ENCODE measurements around the gene ERC2. TPM values are rescaled to one million over a fixed set of nuclear protein-coding genes. Genes with fewer than 3 reads are reported as not detected.

The ERC2 gene
- total RNA-seq, 1 donor from 2014 or later = 0.35 TPM

GRCh38 chr3:55567615-55568014 is 900.7 kb downstream of the ERC2 start:
- Mint-ChIP-seq H3K9me3 (ENCODE audit: unreplicated experiment) (no peaks in the 10 kb centered on the region), H3K27me3 (ENCODE audit: unreplicated experiment) (no peaks in the 10 kb centered on the region)

GRCh38 chr3:55567121-55567520 is 901.1 kb downstream of the ERC2 start:
- Mint-ChIP-seq H3K4me1 (ENCODE audit: unreplicated experiment) (peaks cover 2% of the 10 kb centered on the region), H3K27ac (ENCODE audit: unreplicated experiment) (no peak overlapping the region)

More at GRCh38 chr3:55567615-55568014, 900.7 kb downstream of the ERC2 start:
- H3K4me1 Mint-ChIP-seq (ENCODE audit: unreplicated experiment) = peaks cover under 1% of the 10 kb centered on the region
- H3K27ac Mint-ChIP-seq (ENCODE audit: unreplicated experiment) = no peak overlapping the region
- DNase-seq (ENCODE audit: extremely low spot score, unreplicated experiment) = no peak
- H3K4me3 Mint-ChIP-seq (ENCODE audit: unreplicated experiment) = no peak overlapping the region
- no peaks in the 10 kb centered on the region for H3K36me3 Mint-ChIP-seq (ENCODE audit: unreplicated experiment)
- TF ChIP-seq CTCF (IDR thresholded peaks at IDR 0.05) = no peak

GRCh38 chr3:55565521-55565920 is 902.7 kb downstream of the ERC2 start:
- TF ChIP-seq CTCF (IDR thresholded peaks at IDR 0.05) = no peak
- peaks cover 2% of the 10 kb centered on the region for H3K4me1 Mint-ChIP-seq (ENCODE audit: unreplicated experiment)
- no peak overlapping the region for H3K27ac Mint-ChIP-seq (ENCODE audit: unreplicated experiment)

More at GRCh38 chr3:55567121-55567520, 901.1 kb downstream of the ERC2 start:
- no peak for TF ChIP-seq CTCF (IDR thresholded peaks at IDR 0.05)
- no peaks in the 10 kb centered on the region for H3K27me3 Mint-ChIP-seq (ENCODE audit: unreplicated experiment)
- no peaks in the 10 kb centered on the region for H3K9me3 Mint-ChIP-seq (ENCODE audit: unreplicated experiment)
- H3K4me3 Mint-ChIP-seq (ENCODE audit: unreplicated experiment) = no peak overlapping the region
- no peaks in the 10 kb centered on the region for H3K36me3 Mint-ChIP-seq (ENCODE audit: unreplicated experiment)
- DNase-seq (ENCODE audit: extremely low spot score, unreplicated experiment) = no peak

GRCh38 chr3:55564726-55565125 is 903.5 kb downstream of the ERC2 start:
- no peak overlapping the region for H3K4me3 Mint-ChIP-seq (ENCODE audit: unreplicated experiment)
- H3K9me3 Mint-ChIP-seq (ENCODE audit: unreplicated experiment) = no peaks in the 10 kb centered on the region
- DNase-seq (ENCODE audit: extremely low spot score, unreplicated experiment) = no peak
- no peaks in the 10 kb centered on the region for H3K36me3 Mint-ChIP-seq (ENCODE audit: unreplicated experiment)
- no peak overlapping the region for H3K27ac Mint-ChIP-seq (ENCODE audit: unreplicated experiment)
- peaks cover 2% of the 10 kb centered on the region for H3K4me1 Mint-ChIP-seq (ENCODE audit: unreplicated experiment)
- no peaks in the 10 kb centered on the region for H3K27me3 Mint-ChIP-seq (ENCODE audit: unreplicated experiment)
- TF ChIP-seq CTCF (IDR thresholded peaks at IDR 0.05) = no peak

More at GRCh38 chr3:55565521-55565920, 902.7 kb downstream of the ERC2 start:
- Mint-ChIP-seq H3K4me3 (ENCODE audit: unreplicated experiment) (no peak overlapping the region), H3K27me3 (ENCODE audit: unreplicated experiment) (no peaks in the 10 kb centered on the region), H3K9me3 (ENCODE audit: unreplicated experiment) (no peaks in the 10 kb centered on the region), H3K36me3 (ENCODE audit: unreplicated experiment) (no peaks in the 10 kb centered on the region)
- no peak for DNase-seq (ENCODE audit: extremely low spot score, unreplicated experiment)

GRCh38 chr3:55562700-55563099 is 905.6 kb downstream of the ERC2 start:
- Mint-ChIP-seq H3K27ac (ENCODE audit: unreplicated experiment) (no peak overlapping the region), H3K4me3 (ENCODE audit: unreplicated experiment) (no peak overlapping the region), H3K27me3 (ENCODE audit: unreplicated experiment) (no peaks in the 10 kb centered on the region), H3K36me3 (ENCODE audit: unreplicated experiment) (no peaks in the 10 kb centered on the region), H3K9me3 (ENCODE audit: unreplicated experiment) (no peaks in the 10 kb centered on the region), H3K4me1 (ENCODE audit: unreplicated experiment) (peaks cover 2% of the 10 kb centered on the region)
- TF ChIP-seq CTCF (IDR thresholded peaks at IDR 0.05) = no peak
- no peak for DNase-seq (ENCODE audit: extremely low spot score, unreplicated experiment)
